Calu3 (cell line): ENCODE results near the gene RNFT2. TPM values are rescaled to one million over a fixed set of nuclear protein-coding genes. Genes with fewer than 3 reads are reported as not detected.
A peak's percentile ranks its signal among the peaks of the same experiment; 100 is the strongest.

Source experiments
- BruUV-seq: library from RNA; stranded (reverse); fragments of 400-500 nt; replicated peaks from 2 replicates; lab custom pipeline; 2021; lab: Mats Ljungman, UMichigan
- CTCF ChIA-PET: fragments of 300-600 bp; sonication (Branson Sonifier 250); formaldehyde crosslinking; loops from one replicate; lab custom pipeline; 2022; ENCODE audit warnings: antibody characterized with exemption; lab: Charles Lee
- DNase-seq: peaks from one replicate; pipeline ENCODE4 v3.0.0; 2022
- H3K27ac Mint-ChIP-seq: one replicate; pipeline ENCODE4 v1.8.0; 2022; ENCODE audit warnings: mixed read lengths; ENCODE audit not compliant: unreplicated experiment
- H3K27me3 Mint-ChIP-seq: one replicate; pipeline ENCODE4 v1.8.0; 2022; ENCODE audit warnings: mixed read lengths; ENCODE audit not compliant: unreplicated experiment
- H3K36me3 Mint-ChIP-seq: one replicate; pipeline ENCODE4 v1.8.0; 2022; ENCODE audit warnings: mild to moderate bottlenecking, moderate library complexity, mixed read lengths; ENCODE audit not compliant: insufficient read depth, unreplicated experiment
- H3K4me1 Mint-ChIP-seq: one replicate; pipeline ENCODE4 v1.8.0; 2022; ENCODE audit warnings: mild to moderate bottlenecking, low read depth, mixed read lengths; ENCODE audit not compliant: unreplicated experiment
- H3K4me3 Mint-ChIP-seq: one replicate; pipeline ENCODE4 v1.8.0; 2022; ENCODE audit warnings: mild to moderate bottlenecking, low read depth, moderate library complexity, mixed read lengths; ENCODE audit not compliant: unreplicated experiment
- H3K9me3 Mint-ChIP-seq: one replicate; pipeline ENCODE4 v1.8.0; 2022; ENCODE audit warnings: low read depth, mixed read lengths; ENCODE audit not compliant: unreplicated experiment
- intact Hi-C: fragments of 100-400 bp; cut with micrococcal nuclease; formaldehyde crosslinking; loops from one replicate; pipeline ENCODE4 v1.10.0; 2022; ENCODE audit not compliant: unreplicated experiment
- total RNA-seq: library from RNA; stranded (reverse); gene quantifications from 2 replicates; pipeline ENCODE4 v1.2.3, GENCODE V29; 2022
- TF ChIP-seq, protein P1 (sequence below): fragments of 200-600 bp; IDR thresholded peaks from one replicate; pipeline ENCODE4 v1.8.0; 2022; ENCODE audit warnings: antibody characterized with exemption; ENCODE audit not compliant: unreplicated experiment

Gene RNFT2
- total RNA-seq, 1 experiment from 2014 or later, result 32.0 TPM

DNA sequence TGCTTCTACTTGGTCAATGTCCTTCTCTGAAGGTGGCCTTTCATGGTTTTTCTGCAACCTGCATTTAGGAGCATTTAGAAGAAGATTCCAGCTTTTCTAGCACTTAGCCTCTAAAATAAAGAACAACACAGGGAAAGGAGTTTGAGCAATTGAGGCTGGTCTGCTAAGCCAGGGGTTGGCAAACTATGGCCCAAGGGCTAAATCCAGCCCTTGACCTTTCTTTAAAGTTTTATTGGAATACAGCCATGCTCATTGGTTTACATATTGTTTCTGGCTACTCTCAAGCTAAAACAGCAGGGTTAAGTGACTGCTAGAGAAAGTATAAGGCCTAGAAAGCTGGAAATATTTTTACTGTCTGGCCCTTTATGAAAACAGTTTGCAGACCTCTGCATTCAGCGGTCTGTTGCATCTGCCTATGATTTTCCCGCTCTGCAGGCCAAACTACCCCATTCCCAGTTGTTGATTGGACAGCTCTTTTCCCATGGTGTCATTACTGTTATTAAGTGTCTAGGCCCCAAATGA lies 39.5 kb upstream of the RNFT2 start:
- Mint-ChIP-seq H3K9me3 (no peaks in the 10 kb centered on the region), H3K4me1 (peaks cover 28% of the 10 kb centered on the region), H3K27ac (peak overlapping the region; percentile 22), H3K27me3 (peaks cover 34% of the 10 kb centered on the region), H3K36me3 (peaks cover 4% of the 10 kb centered on the region), H3K4me3 (no peak overlapping the region)
- CTCF ChIA-PET, result interaction anchor here (1.2 to 1.8 kb wide), 2 partner anchors 10 to 17 kb away, joined by 4 to 6 read pairs; no protein-coding TSS in a partner anchor
- TF ChIP-seq, protein P1, sequence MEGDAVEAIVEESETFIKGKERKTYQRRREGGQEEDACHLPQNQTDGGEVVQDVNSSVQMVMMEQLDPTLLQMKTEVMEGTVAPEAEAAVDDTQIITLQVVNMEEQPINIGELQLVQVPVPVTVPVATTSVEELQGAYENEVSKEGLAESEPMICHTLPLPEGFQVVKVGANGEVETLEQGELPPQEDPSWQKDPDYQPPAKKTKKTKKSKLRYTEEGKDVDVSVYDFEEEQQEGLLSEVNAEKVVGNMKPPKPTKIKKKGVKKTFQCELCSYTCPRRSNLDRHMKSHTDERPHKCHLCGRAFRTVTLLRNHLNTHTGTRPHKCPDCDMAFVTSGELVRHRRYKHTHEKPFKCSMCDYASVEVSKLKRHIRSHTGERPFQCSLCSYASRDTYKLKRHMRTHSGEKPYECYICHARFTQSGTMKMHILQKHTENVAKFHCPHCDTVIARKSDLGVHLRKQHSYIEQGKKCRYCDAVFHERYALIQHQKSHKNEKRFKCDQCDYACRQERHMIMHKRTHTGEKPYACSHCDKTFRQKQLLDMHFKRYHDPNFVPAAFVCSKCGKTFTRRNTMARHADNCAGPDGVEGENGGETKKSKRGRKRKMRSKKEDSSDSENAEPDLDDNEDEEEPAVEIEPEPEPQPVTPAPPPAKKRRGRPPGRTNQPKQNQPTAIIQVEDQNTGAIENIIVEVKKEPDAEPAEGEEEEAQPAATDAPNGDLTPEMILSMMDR, result no peak
- BruUV-seq, result no TSS peak
- intact Hi-C loops, result loop anchor here (10.0 kb wide), 2 partner anchors 424 to 554 kb away; partner anchors contain the start of gene MED13L
- no peak for DNase-seq

DNA sequence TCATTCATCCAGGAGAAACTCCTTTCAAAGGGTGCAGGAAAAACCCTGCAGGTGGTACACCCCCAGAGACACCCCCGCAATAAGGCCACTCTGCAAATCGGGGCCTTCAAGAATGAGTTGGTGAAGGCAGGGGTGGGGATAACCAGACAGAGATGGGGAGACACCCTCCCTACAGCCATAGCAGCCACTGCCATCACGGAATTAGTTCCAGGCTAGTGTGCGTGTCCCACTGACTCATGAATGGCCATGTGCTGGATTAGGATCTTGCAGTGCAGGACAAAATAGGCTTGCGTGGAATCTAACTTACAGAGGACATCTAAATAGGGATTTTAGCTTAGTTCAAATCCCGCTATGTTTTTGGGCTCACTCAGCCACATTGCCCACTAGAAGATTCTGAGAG lies 38.0 kb upstream of the RNFT2 start:
- peaks cover 20% of the 10 kb centered on the region for H3K27me3 Mint-ChIP-seq
- no peak overlapping the region for H3K4me3 Mint-ChIP-seq
- TF ChIP-seq, protein P1, result no peak
- intact Hi-C loops, result loop anchor here (10.0 kb wide), 1 partner anchor 435 kb away; no protein-coding TSS in a partner anchor
- H3K36me3 Mint-ChIP-seq, result peaks cover 4% of the 10 kb centered on the region
- CTCF ChIA-PET, result interaction anchor here (0.7 kb wide), 1 partner anchor 134 kb away, joined by 5 read pairs; no protein-coding TSS in a partner anchor
- no peaks in the 10 kb centered on the region for H3K9me3 Mint-ChIP-seq
- BruUV-seq, result no TSS peak
- H3K4me1 Mint-ChIP-seq, result peaks cover 26% of the 10 kb centered on the region
- no peak overlapping the region for H3K27ac Mint-ChIP-seq
- DNase-seq, result no peak

DNA sequence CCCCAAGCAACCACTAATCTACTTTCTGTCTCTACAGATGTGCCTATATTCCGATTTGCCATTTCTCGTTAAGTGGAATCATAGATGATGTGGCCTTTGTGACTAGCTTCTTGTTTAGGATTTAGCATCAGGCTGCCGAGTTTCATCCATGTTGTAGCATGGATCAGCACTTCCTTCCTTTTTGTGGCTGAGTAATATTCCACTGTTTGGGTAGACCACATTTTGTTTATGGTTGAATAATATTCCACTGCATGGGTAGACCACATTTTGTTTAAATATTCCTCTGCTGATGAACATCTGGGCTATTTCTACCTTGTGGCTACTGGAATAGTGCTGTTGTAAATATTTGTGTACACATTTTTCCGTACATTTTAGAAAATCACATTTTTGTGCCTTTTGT lies 36.7 kb upstream of the RNFT2 start:
- CTCF ChIA-PET, result no interaction called here
- H3K4me3 Mint-ChIP-seq, result no peak overlapping the region
- no TSS peak for BruUV-seq
- H3K27me3 Mint-ChIP-seq, result peaks cover 6% of the 10 kb centered on the region
- intact Hi-C loops, result loop anchor here (10.0 kb wide), 1 partner anchor 433 kb away; no protein-coding TSS in a partner anchor
- TF ChIP-seq, protein P1, result no peak
- no peak for DNase-seq
- no peaks in the 10 kb centered on the region for H3K9me3 Mint-ChIP-seq
- H3K4me1 Mint-ChIP-seq, result peaks cover 26% of the 10 kb centered on the region
- H3K27ac Mint-ChIP-seq, result no peak overlapping the region
- peaks cover 4% of the 10 kb centered on the region for H3K36me3 Mint-ChIP-seq

DNA sequence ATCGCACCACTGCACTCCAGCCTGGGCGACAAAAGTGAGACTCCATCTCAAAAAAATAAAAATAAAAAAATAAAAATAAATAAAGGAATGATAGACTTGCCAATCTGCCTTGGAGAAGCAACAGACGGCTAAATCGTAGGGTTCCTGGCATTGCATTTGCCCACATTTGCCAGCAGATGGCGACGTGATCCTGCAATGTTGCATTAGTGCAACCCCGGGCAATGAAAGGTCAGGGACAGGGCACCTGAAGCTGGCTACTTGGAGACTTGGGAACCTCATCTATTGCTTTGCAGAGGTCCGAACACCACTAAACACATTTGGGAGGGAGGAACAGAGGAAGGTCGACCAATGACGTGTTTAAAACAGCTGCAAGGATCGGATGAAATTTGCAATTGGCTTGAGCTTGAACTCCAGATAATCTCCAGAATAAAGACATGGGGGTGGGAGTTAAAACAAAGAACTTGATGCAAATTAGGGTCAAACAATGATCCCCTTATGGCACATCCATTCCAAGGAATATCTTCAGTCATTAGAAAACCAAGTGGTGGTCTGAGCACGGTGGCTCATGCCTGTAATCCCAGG lies 34.8 kb upstream of the RNFT2 start:
- no peaks in the 10 kb centered on the region for H3K36me3 Mint-ChIP-seq
- CTCF ChIA-PET, result interaction anchor here (1.0 to 1.2 kb wide), 2 partner anchors 179 to 252 kb away, joined by 6 to 10 read pairs; no protein-coding TSS in a partner anchor
- TF ChIP-seq, protein P1, result peak; percentile 94
- peaks cover 18% of the 10 kb centered on the region for H3K4me1 Mint-ChIP-seq
- intact Hi-C loops, result loop anchor here (1.0 to 10.0 kb wide), 3 partner anchors 179 to 431 kb away; no protein-coding TSS in a partner anchor
- H3K9me3 Mint-ChIP-seq, result no peaks in the 10 kb centered on the region
- H3K4me3 Mint-ChIP-seq, result no peak overlapping the region
- DNase-seq, result peak; percentile 76
- no peaks in the 10 kb centered on the region for H3K27me3 Mint-ChIP-seq
- no TSS peak for BruUV-seq
- H3K27ac Mint-ChIP-seq, result no peak overlapping the region
